GM19035 (cell line): ENCODE measurements around the gene TTC19.
A peak's percentile ranks its signal among the peaks of the same experiment; 100 is the strongest.
"Not testable (repeated sequence)": the region's sequence is repeated elsewhere in the genome, so short reads cannot be mapped to it uniquely, and the experiment has no call there.

Source experiments
- ATAC-seq: cut with Tn5 transposase; IDR thresholded peaks from one replicate; pipeline ENCODE4 v1.9.1; 2021; ENCODE audit not compliant: unreplicated experiment

The TTC19 gene

GRCh38 chr17:15972497-15972951 is 27.1 kb upstream of the TTC19 start:
- ATAC-seq: no peak

DNA sequence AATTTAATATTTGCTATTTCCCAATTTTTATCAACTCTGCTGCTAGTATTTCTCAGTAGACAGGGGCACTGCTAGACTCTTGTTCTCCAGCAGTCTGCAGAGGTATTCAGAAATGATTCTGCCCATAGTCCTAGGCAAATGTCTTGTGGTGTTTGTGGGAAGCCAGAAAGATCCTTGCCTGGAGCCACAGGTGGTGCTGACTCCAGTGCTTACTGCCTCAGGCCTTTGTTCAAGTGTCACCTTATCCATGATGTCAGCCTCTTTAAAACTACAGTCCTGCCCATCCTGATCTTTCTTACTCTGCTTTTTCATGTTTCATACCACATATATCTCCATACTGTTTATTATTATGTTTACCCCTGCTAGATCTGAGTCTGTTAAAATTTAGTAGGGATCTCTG is 26.6 kb upstream of the TTC19 start:
- ATAC-seq: no peak

- no peak for ATAC-seq
These were observed 25.8 kb upstream of the TTC19 start for GRCh38 chr17:15973834-15974233.

- ATAC-seq: no peak
These were observed 21.7 kb upstream of the TTC19 start for GRCh38 chr17:15977894-15978293.

GRCh38 chr17:15978606-15979005 is 21.0 kb upstream of the TTC19 start:
- no peak for ATAC-seq

- not testable (repeated sequence) for ATAC-seq
These were observed 20.6 kb upstream of the TTC19 start for GRCh38 chr17:15979013-15979412.

DNA sequence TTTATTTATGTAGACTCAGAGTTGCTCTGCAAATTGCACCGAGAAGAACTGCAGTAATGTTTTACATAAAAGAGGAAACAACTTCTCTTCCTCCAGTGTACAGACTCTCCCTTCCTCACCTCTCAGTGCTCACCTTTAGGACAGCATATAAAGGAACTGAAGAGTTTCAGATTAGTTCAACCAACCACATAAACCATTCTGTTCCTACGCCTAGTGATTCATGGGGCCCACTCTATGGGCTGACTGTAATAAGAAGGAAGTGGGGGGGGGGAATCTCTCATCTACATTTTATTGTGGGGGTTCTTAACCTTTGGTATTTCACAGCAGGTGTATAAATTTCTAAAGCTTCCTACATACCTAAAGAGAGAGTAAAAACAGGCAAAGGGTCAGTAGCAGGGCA is 18.4 kb upstream of the TTC19 start:
- ATAC-seq: no peak

DNA sequence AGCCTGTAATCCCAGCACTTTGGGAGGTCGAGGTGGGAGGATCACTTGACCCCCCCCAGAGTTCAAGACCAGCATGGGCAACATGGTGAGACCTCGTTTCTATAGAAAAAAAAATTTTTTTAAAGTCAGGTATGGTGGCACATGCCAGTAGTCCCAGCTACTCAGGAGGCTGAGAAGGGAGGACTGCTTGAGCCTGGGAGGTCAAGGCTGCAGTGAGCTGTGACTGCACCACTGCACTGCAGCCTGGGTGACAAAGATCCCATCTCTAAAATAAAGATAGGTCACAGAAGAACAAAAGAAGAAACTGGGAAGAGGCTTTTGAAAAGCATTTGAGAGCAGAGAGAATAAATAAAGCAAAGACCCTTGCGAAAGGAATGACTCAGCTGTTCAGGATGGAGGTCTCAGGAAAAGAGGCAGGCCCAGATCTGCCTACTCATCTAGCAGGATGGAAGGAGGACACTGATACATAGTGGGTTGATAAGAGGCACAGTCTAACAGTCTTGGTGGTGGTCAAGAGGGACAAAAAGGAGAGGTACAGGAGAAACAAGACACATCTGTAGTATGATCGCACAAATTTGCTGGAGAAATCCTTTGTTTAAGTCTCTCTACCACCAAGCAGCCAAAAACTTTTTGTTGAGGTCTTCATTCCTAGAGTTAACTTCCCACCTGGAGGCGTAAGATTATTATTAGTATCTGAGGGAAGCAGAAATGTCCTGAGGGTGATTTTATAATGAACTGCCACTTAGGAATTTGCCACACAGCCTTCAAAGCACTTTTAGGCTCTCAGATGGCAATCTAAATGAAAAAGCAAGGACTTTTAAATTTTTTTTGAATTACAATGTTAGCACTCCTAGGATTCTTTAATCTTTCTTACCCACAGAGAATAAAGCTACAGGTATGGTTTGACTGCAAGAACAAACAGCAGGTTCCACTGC is 17.7 kb upstream of the TTC19 start:
- ATAC-seq: no peak

DNA sequence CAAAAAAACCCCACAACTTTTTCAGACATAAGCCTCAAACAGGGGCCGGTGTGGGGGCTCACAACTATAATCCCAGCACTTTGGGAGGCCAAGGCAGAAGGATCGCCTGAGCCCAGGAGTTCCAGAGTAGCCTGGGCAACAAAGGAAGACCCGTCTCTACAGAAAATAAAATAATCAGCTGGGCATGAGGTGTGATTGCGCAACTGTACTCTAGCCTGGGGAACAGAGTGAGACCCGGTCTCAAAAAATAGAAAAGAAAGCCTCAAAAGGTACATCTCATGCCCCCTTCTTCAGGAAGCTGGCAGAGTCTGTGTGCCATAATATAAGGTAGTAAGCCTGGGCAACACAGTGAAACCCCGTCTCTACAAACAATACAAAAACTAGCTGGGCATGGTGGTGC is 3.3 kb upstream of the TTC19 start:
- no peak for ATAC-seq

DNA sequence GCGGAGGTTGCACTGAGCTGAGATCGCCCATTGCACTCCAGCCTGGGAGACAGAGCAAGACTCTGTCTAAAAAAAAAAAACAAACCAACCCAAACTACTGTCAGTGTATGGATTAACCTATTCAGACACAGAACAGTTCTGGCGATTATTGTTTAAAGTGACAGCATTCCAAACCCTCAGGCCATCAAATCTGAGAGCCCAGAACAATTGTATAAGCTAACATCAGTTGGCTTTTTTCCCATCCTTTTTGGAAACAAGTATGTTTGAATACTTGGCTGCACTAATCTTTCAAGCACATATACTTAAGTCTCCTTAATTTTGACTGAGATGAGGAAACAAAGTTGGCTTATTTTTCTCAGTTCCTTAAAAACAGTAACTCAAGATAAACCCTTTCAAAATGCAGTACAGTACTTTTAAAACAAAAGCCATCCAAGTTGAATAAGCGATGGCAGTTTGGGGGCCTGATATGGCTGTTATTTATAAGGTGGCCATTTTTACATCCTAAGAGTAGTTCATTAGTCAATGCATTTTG is 1.5 kb upstream of the TTC19 start:
- ATAC-seq: no peak

- peak; percentile 32 for ATAC-seq
These were observed 577 bp downstream of the TTC19 start for GRCh38 chr17:15999974-16000827.

DNA sequence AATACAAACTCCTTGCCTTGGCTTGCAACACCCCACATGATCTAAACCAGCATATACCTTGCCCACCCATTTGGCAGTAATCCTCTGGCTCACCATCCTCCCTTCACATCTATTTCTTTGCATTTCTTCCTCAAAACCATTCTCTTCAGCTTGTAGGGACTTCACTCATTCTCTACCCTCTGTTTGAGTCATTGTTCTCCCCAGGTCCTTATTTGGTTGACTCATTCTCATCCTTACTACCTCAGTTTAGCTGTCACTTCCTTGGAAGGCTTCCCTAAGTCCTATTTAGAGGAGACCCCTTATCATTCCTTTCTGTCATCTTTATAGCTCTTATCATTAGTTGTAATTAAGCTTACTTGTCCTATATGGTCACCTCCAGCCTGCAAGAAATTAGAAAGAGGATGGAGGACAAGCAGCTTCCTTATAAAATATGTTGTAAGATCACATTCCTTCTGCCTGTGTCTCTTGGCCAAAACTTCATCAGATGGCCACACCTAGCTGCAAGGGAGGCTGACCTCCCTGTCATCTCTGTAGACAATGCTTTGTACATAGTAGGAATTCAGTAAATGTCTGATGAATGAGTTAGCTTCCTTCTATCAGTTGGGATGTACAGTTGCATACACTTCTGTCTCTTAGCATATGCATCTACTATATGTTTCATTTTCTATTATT is 1.7 kb downstream of the TTC19 start:
- no peak for ATAC-seq

DNA sequence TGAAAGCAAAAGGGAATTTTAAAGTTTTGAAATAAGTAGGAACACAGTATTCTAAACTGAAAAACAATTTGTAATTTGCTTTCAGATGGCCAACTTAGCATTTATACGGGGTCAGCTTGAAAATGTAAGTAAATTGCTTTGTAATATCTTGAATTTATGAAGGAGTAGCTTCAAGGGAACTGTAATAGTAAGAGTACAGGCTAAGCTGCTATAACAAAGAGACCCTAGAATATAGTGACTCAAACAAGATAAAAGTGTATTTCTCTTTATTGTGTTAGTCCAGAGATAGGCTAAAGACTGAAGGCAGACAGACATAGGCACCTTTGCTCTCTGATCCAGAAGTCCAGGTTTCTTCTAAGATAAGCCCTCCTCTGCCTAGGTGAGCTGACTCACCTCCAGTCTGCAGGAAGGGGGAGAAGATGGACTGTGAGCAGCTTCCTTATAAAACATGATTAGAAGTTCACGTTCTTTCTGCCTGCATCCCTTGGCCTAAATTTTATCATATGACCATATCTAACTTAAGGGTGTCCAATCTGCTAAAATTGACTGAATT is 3.2 kb downstream of the TTC19 start:
- no peak for ATAC-seq

DNA sequence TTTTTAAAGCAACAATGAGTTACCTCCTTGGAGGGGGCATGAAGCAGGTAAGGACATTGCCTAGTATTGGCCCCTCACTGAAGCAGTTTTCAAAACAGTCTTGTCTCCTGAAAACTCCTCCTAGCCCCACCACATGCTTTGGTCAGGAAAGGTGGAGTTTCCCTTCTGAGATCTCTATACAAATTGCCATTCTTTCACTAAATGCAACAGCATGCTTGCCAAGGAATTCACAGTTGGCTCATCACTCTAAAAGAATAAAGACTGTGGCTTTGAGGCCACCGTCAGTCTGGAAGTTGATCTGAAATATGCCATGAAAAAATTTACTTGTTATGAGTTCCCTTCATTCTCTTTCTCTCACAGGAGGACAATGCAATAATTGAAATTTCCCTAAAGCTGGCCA is 4.2 kb downstream of the TTC19 start:
- no peak for ATAC-seq

- no peak for ATAC-seq
These were observed 6.0 kb downstream of the TTC19 start for GRCh38 chr17:16005636-16006035.

GRCh38 chr17:16007439-16007838 is 7.8 kb downstream of the TTC19 start:
- no peak for ATAC-seq

DNA sequence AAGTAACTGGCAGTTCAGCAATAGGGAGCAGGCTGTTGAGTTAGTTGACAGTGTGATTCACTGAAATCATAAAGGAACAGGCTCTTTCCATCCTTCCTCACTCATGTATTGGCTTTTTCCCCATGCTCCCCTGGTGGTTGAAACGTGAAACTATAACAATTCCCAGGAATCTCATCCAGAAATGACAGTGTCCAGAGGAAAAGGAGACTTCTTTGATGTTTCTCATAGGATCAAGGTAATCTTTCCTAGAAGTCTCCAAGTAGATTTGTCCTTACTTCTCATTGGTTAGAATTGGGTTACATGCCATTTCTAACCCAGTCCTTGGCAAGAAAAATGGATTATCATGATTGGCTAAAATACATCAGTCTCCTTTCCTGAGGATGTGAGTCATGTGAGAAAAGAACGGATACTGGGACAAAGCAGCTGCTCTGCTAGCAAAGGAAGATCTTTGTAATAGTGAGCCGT is 14.4 kb downstream of the TTC19 start:
- ATAC-seq: no peak

DNA sequence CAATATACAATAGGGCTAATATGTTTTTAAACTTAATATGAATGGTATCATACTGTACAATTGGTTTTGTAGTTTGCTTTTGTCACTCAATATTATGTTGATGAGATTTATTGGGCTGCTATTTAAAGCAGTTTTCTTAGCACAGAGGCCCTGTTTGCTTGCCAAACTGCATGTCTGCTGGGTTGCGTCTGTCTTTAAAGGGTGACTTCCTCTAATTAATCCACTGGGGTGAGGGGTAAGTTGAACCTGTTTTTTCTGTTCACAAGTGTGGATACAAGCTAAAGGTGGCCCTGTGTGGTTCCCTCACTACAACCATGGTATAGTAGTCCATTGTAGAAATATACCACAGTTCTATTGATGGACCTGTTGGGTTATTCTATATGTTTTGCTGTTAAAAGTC is 19.7 kb downstream of the TTC19 start:
- no peak for ATAC-seq

GRCh38 chr17:16023881-16024280 is 24.3 kb downstream of the TTC19 start:
- no peak for ATAC-seq

GRCh38 chr17:16025202-16025601 is 25.6 kb downstream of the TTC19 start:
- no peak for ATAC-seq

GRCh38 chr17:16026895-16027294 is 27.3 kb downstream of the TTC19 start:
- ATAC-seq: no peak
